CD4-positive, alpha-beta memory T cell (primary cell): ENCODE results near the gene SEMA4D. TPM values are rescaled to one million over a fixed set of nuclear protein-coding genes. Genes with fewer than 3 reads are reported as not detected.
A peak's percentile ranks its signal among the peaks of the same experiment; 100 is the strongest.

Experiments used
- CTCF ChIA-PET: fragments of 350-600 bp; sonication (Branson Sonifier 250); formaldehyde crosslinking; loops from one replicate; lab custom pipeline; 2021; ENCODE audit warnings: inconsistent platforms; ENCODE audit not compliant: partially characterized antibody; lab: Charles Lee
- POLR2A ChIA-PET: fragments of 350-600 bp; sonication (Branson Sonifier 250); formaldehyde crosslinking; loops from one replicate; lab custom pipeline; 2021; ENCODE audit not compliant: partially characterized antibody; lab: Charles Lee
- DNase-seq, 5 donors: peaks; one replicate each; pipeline versions ENCODE4 v3.0.0 to v3.0.0-alpha.2; 2020 to 2022; ENCODE audit warnings: mixed read lengths in 1 of 5
- H3K27ac ChIP-seq: one replicate; pipeline ENCODE4 v1.7.0; 2013; ENCODE audit warnings: low read depth, low read length
- H3K27me3 ChIP-seq: 2 replicates; pipeline ENCODE4 v1.7.0; 2013; ENCODE audit warnings: mild to moderate bottlenecking, low read length, moderate library complexity; ENCODE audit not compliant: insufficient read depth
- H3K36me3 ChIP-seq: 2 replicates; pipeline ENCODE4 v1.7.0; 2013; ENCODE audit warnings: mild to moderate bottlenecking, low read length, moderate library complexity; ENCODE audit not compliant: insufficient read depth
- H3K4me1 ChIP-seq: 2 replicates; pipeline ENCODE4 v1.7.0; 2013; ENCODE audit warnings: mild to moderate bottlenecking, low read length, moderate library complexity; ENCODE audit not compliant: insufficient read depth
- H3K4me3 ChIP-seq, 2 donors: one replicate each; pipeline ENCODE4 v1.7.0; 2013; ENCODE audit warnings: low read length in 2 of 2, mild to moderate bottlenecking in 1 of 2
- H3K9me3 ChIP-seq, 2 donors: one replicate each; pipeline ENCODE4 v1.7.0; 2013; ENCODE audit warnings: low read length in 2 of 2, control low read depth in 1 of 2; ENCODE audit not compliant: control insufficient read depth in 1 of 2
- H3K27ac Mint-ChIP-seq, 7 donors: one replicate each; pipeline ENCODE4 v1.8.0; 2020 to 2021; ENCODE audit warnings: mixed read lengths in 7 of 7, mild to moderate bottlenecking in 6 of 7, inconsistent platforms in 3 of 7, moderate library complexity in 3 of 7
- H3K27me3 Mint-ChIP-seq, 2 donors: one replicate each; pipeline ENCODE4 v1.8.0; 2020 to 2021; ENCODE audit warnings: mixed read lengths in 2 of 2
- H3K36me3 Mint-ChIP-seq, 2 donors: one replicate each; pipeline ENCODE4 v1.8.0; 2020 to 2021; ENCODE audit warnings: mixed read lengths in 2 of 2, inconsistent platforms in 1 of 2, mild to moderate bottlenecking in 1 of 2
- H3K4me1 Mint-ChIP-seq, 4 donors: one replicate each; pipeline ENCODE4 v1.8.0; 2020 to 2021; ENCODE audit warnings: mixed read lengths in 4 of 4, mild to moderate bottlenecking in 1 of 4
- H3K4me3 Mint-ChIP-seq, 8 donors: one replicate each; pipeline ENCODE4 v1.8.0; 2020 to 2021; ENCODE audit warnings: mixed read lengths in 8 of 8, mild to moderate bottlenecking in 7 of 8, moderate library complexity in 6 of 8, inconsistent platforms in 3 of 8
- H3K9me3 Mint-ChIP-seq, 8 donors: one replicate each; pipeline ENCODE4 v1.8.0; 2020 to 2021; ENCODE audit warnings: mixed read lengths in 8 of 8, mild to moderate bottlenecking in 5 of 8, inconsistent platforms in 3 of 8, moderate library complexity in 1 of 8
- intact Hi-C: fragments of 100-400 bp; cut with micrococcal nuclease; formaldehyde crosslinking; loops from one replicate; pipeline ENCODE4 v1.15.1; 2023
- polyA plus RNA-seq, 2 donors: library from polyadenylated mRNA; unstranded; fragments of 300-500 nt; fragmentation: Illumina TruSeq; gene quantifications; one replicate each; pipeline ENCODE4 v1.2.3, GENCODE V29; 2021
- total RNA-seq, 2 experiments: library from RNA; stranded (reverse); gene quantifications; one replicate each; pipeline ENCODE4 v1.2.3, GENCODE V29; 2021

SEMA4D gene
- total and polyA plus RNA-seq, 4 experiments from 2014 or later = 49.5 to 410 (median 280) TPM

DNA sequence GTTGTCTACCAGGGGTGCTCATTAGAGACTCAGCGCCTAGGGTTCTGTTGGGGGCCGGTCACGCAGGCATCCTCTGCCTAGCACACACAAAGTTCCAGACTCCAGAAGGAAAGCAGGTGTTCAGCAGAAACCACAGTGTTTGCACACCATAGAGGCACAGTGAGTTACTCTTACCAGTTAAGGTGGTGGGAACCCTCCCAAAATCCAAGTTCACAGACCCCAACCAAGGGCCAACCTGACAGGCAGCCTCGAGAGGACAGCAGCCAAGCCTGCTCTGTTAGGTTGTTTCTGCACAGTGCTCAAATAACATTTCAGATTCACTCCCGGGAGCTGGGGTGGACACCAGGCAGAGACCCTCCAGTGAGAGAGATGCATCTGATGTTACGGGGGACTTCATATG lies 143.4 kb downstream of the SEMA4D start:
- Mint-ChIP-seq H3K27ac (peak overlapping the region in 5 of 7 donors; percentile 37 to 64 (median 42)), H3K27me3 (no peaks in the 10 kb centered on the region), H3K4me1 (peaks cover 19 to 35% (median 28%) of the 10 kb centered on the region in 4 donors), H3K36me3 (peaks cover 71 to 98% of the 10 kb centered on the region in 2 donors), H3K9me3 (no peaks in the 10 kb centered on the region), H3K4me3 (no peak overlapping the region)
- CTCF ChIA-PET = no interaction called here
- POLR2A ChIA-PET = interaction anchor here (0.7 kb wide), 1 partner anchor 10 kb away, joined by 3 read pairs; no protein-coding TSS in a partner anchor
- Histone ChIP-seq H3K4me3 (no peak overlapping the region), H3K9me3 (no peaks in the 10 kb centered on the region), H3K27ac (no peak overlapping the region), H3K27me3 (no peaks in the 10 kb centered on the region), H3K4me1 (peaks cover 19% of the 10 kb centered on the region), H3K36me3 (peaks cover 85% of the 10 kb centered on the region)
- intact Hi-C loops = no loop called here
- DNase-seq = no peak

GRCh38 chr9:89353989-89354388 lies 143.9 kb downstream of the SEMA4D start:
- H3K36me3 ChIP-seq = peaks cover 88% of the 10 kb centered on the region
- Mint-ChIP-seq H3K9me3 (no peaks in the 10 kb centered on the region), H3K27ac (peak overlapping the region in 5 of 7 donors; percentile 29 to 95 (median 60)), H3K36me3 (peaks cover 71 to 97% of the 10 kb centered on the region in 2 donors), H3K27me3 (no peaks in the 10 kb centered on the region), H3K4me3 (no peak overlapping the region), H3K4me1 (peaks cover 19 to 35% (median 28%) of the 10 kb centered on the region in 4 donors)
- ChIA-PET CTCF (no interaction called here), POLR2A (interaction anchor here (0.7 kb wide), 1 partner anchor 11 kb away, joined by 3 read pairs; no protein-coding TSS in a partner anchor)
- intact Hi-C loops = no loop called here
- no peak overlapping the region for H3K4me3 ChIP-seq
- peaks cover 19% of the 10 kb centered on the region for H3K4me1 ChIP-seq
- H3K9me3 ChIP-seq = no peaks in the 10 kb centered on the region
- H3K27ac ChIP-seq = no peak overlapping the region
- no peak for DNase-seq
- H3K27me3 ChIP-seq = no peaks in the 10 kb centered on the region

- ChIA-PET POLR2A (interaction anchor here (0.6 to 1.5 kb wide), 2 partner anchors 10 to 112 kb away, joined by 3 read pairs; no protein-coding TSS in a partner anchor), CTCF (interaction anchor here (1.2 kb wide), 1 partner anchor 132 kb away, joined by 3 read pairs; no protein-coding TSS in a partner anchor)
- peaks cover 88% of the 10 kb centered on the region for H3K36me3 ChIP-seq
- H3K4me1 Mint-ChIP-seq = peaks cover 19 to 35% (median 28%) of the 10 kb centered on the region in 4 donors
- H3K9me3 Mint-ChIP-seq = no peaks in the 10 kb centered on the region
- H3K4me3 Mint-ChIP-seq = peak overlapping the region; percentile 23 to 79 (median 64)
- DNase-seq = no peak
- peak overlapping the region; percentile 2 for H3K27ac ChIP-seq
- intact Hi-C loops = no loop called here
- H3K36me3 Mint-ChIP-seq = peaks cover 72 to 97% of the 10 kb centered on the region in 2 donors
- no peak overlapping the region for H3K4me3 ChIP-seq
- no peaks in the 10 kb centered on the region for H3K9me3 ChIP-seq
- H3K4me1 ChIP-seq = peaks cover 19% of the 10 kb centered on the region
- H3K27ac Mint-ChIP-seq = peak overlapping the region; percentile 50 to 95 (median 92)
- H3K27me3 Mint-ChIP-seq = no peaks in the 10 kb centered on the region
- H3K27me3 ChIP-seq = no peaks in the 10 kb centered on the region
Measured at GRCh38 chr9:89352874-89353649, 144.9 kb downstream of the SEMA4D start.

- ChIA-PET CTCF (interaction anchor here (1.2 kb wide), 1 partner anchor 132 kb away, joined by 3 read pairs; no protein-coding TSS in a partner anchor), POLR2A (interaction anchor here (1.5 kb wide), 1 partner anchor 11 kb away, joined by 3 read pairs; no protein-coding TSS in a partner anchor)
- H3K27ac Mint-ChIP-seq = peak overlapping the region; percentile 50 to 95 (median 91)
- peaks cover 88% of the 10 kb centered on the region for H3K36me3 ChIP-seq
- peak overlapping the region in 7 of 8 donors; percentile 52 to 79 (median 68) for H3K4me3 Mint-ChIP-seq
- H3K4me1 ChIP-seq = peaks cover 19% of the 10 kb centered on the region
- no peaks in the 10 kb centered on the region for H3K9me3 Mint-ChIP-seq
- H3K36me3 Mint-ChIP-seq = peaks cover 68 to 96% of the 10 kb centered on the region in 2 donors
- no peak for DNase-seq
- peak overlapping the region; percentile 40 for H3K27ac ChIP-seq
- H3K4me1 Mint-ChIP-seq = peaks cover 19 to 35% (median 28%) of the 10 kb centered on the region in 4 donors
- no peaks in the 10 kb centered on the region for H3K27me3 ChIP-seq
- no peaks in the 10 kb centered on the region for H3K9me3 ChIP-seq
- no peaks in the 10 kb centered on the region for H3K27me3 Mint-ChIP-seq
- intact Hi-C loops = no loop called here
- H3K4me3 ChIP-seq = no peak overlapping the region
Measured at GRCh38 chr9:89352451-89352850, 145.5 kb downstream of the SEMA4D start.

DNA sequence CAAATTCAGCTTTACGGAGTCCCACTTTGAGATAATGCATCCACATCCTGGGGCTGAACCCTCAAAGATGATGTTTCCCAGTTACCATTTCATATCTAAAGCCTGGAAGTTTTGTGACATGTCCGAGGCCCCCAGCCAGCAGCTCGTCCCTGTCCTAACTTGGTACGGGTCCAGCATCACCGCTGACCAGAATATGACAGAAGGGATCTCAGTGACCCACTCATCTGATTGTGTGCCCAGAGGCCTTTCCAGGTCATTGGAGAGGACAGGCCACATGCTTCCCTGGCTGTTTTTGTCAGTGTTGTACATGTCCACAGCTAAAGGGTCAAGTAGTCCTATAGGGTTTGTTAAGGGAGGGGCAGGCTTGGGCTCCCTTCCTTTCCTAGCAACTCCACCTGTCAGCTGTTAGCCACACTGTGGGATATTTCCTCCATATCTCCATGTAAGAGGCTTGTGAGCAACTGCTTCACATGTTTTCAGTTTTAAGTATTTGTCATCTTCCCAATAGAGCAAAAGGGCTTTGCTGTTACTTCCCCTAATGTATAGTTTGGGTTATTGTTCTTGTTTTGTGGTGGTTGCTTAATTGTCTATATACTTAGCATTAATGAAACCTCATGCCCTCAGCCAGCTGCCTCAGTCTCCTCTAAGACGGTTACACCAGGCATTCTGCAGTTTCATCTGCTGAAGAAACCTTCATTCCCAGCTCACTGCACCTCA lies 146.2 kb downstream of the SEMA4D start:
- CTCF ChIA-PET = interaction anchor here (1.2 kb wide), 1 partner anchor 133 kb away, joined by 3 read pairs; no protein-coding TSS in a partner anchor
- POLR2A ChIA-PET = interaction anchor here (0.7 to 1.5 kb wide), 2 partner anchors 9 to 12 kb away, joined by 3 read pairs; no protein-coding TSS in a partner anchor
- Mint-ChIP-seq H3K9me3 (no peaks in the 10 kb centered on the region), H3K4me1 (peaks cover 20 to 35% (median 28%) of the 10 kb centered on the region in 4 donors), H3K36me3 (peaks cover 68 to 94% of the 10 kb centered on the region in 2 donors), H3K27me3 (no peaks in the 10 kb centered on the region), H3K27ac (peak overlapping the region; percentile 19 to 95 (median 91)), H3K4me3 (peak overlapping the region in 6 of 8 donors; percentile 7 to 79 (median 69))
- intact Hi-C loops = no loop called here
- Histone ChIP-seq H3K4me1 (peaks cover 19% of the 10 kb centered on the region), H3K27me3 (no peaks in the 10 kb centered on the region), H3K27ac (peak overlapping the region; percentile 40), H3K9me3 (no peaks in the 10 kb centered on the region), H3K4me3 (no peak overlapping the region), H3K36me3 (peaks cover 88% of the 10 kb centered on the region)
- DNase-seq = no peak

GRCh38 chr9:89350988-89351557 lies 146.8 kb downstream of the SEMA4D start:
- Histone ChIP-seq H3K9me3 (no peaks in the 10 kb centered on the region), H3K36me3 (peaks cover 90% of the 10 kb centered on the region), H3K4me3 (no peak overlapping the region), H3K27me3 (no peaks in the 10 kb centered on the region), H3K27ac (no peak overlapping the region), H3K4me1 (peaks cover 19% of the 10 kb centered on the region)
- Mint-ChIP-seq H3K27ac (peak overlapping the region; percentile 19 to 95 (median 78)), H3K4me1 (peaks cover 20 to 35% (median 28%) of the 10 kb centered on the region in 4 donors), H3K27me3 (no peaks in the 10 kb centered on the region), H3K9me3 (no peaks in the 10 kb centered on the region), H3K4me3 (no peak overlapping the region), H3K36me3 (peaks cover 68 to 94% of the 10 kb centered on the region in 2 donors)
- ChIA-PET POLR2A (interaction anchor here (0.7 kb wide), 1 partner anchor 9 kb away, joined by 3 read pairs; no protein-coding TSS in a partner anchor), CTCF (no interaction called here)
- intact Hi-C loops = no loop called here
- DNase-seq = no peak
